HCT116 (cell line): ENCODE results near the gene GNAI3.

Source experiments
- POLR2A ChIP-seq: IDR thresholded peaks from 2 replicates; pipeline ENCODE4 v1.7.0; 2011; ENCODE audit warnings: borderline replicate concordance; ENCODE audit not compliant: insufficient read depth, insufficient read length; ENCODE audit errors: extremely low read depth
- YY1 ChIP-seq: IDR thresholded peaks from 2 replicates; pipeline ENCODE4 v1.6.1; 2011; ENCODE audit warnings: low read length, low read depth, moderate library complexity, mild to moderate bottlenecking; ENCODE audit not compliant: insufficient replicate concordance; ENCODE audit errors: extremely low read depth

- TF ChIP-seq YY1 (no peak), POLR2A (no peak)
Observed at GRCh38 chr1:109630081-109630897, 81.9 kb downstream of the GNAI3 start.
